Measurements from ENCODE around the gene EPB41L5.

DNA sequence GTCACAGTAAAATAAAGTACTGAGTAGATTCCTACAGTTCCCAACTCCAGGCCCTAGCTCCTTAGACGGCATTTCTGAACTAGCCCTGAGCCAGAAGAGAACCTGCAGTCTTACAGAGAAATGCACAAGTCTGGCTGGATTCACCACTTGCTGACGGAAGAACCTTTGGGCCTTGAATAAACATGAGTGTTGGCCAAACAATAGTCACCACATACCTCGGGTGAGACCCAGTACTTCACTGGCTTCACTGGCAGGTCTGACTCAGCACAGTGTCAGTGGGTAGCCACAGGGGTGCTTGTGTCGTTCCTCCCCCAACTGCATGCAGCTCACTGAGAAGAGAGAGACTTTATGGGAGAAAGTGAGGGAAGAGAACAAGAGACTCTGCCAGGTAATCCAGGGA, 121.4 kb downstream of the EPB41L5 start:
- no peak for TF ChIP-seq POLR2AphosphoS5 (IDR thresholded peaks at IDR 0.05; ENCODE audit: borderline replicate concordance, low read depth, low read length)
- TF ChIP-seq EZH2 (IDR thresholded peaks at IDR 0.05), result no peak

All from SK-N-MC (cell line).